CD14-positive monocyte (primary cell): ENCODE results near the gene FLNA. TPM values are rescaled to one million over a fixed set of nuclear protein-coding genes. Genes with fewer than 3 reads are reported as not detected.

ENCODE experiments used
- DNase-seq, 3 donors: peaks; one replicate each; pipeline ENCODE4 v3.0.0-alpha.2; 2011 to 2022
- H2AFZ ChIP-seq: 2 replicates; pipeline ENCODE4 v1.6.0; 2012; ENCODE audit warnings: mild to moderate bottlenecking, low read depth, low read length, inconsistent platforms; ENCODE audit not compliant: insufficient read depth, poor library complexity, severe bottlenecking
- H3K27ac ChIP-seq, 2 donors: 1 replicate in 1 of 2; 2 replicates in 1 of 2; pipeline ENCODE4 v1.5.1; 2012 to 2013; ENCODE audit warnings: low read length in 2 of 2, control low read depth in 1 of 2, inconsistent platforms in 1 of 2, low read depth in 1 of 2, mild to moderate bottlenecking in 1 of 2
- H3K27me3 ChIP-seq, 2 donors: one replicate each; pipeline versions ENCODE4 v1.6.0 to v1.6.1; 2011 to 2013; ENCODE audit warnings: low read length in 2 of 2; ENCODE audit not compliant: control insufficient read depth in 2 of 2, insufficient read depth in 2 of 2
- H3K36me3 ChIP-seq, 2 donors: replicated peaks in 1 of 2; 1 replicate in 1 of 2; 2 replicates in 1 of 2; pipeline versions ENCODE4 v1.5.1 to v1.6.1; 2012 to 2013; ENCODE audit warnings: low read length in 2 of 2, control low read depth in 1 of 2, inconsistent platforms in 1 of 2, mild to moderate bottlenecking in 1 of 2; ENCODE audit not compliant: insufficient read depth in 2 of 2, control insufficient read depth in 1 of 2
- H3K4me1 ChIP-seq, 2 donors: 1 replicate in 1 of 2; 2 replicates in 1 of 2; pipeline versions ENCODE4 v1.5.1 to v1.6.1; 2012 to 2013; ENCODE audit warnings: low read length in 2 of 2, control low read depth in 1 of 2, inconsistent platforms in 1 of 2, mild to moderate bottlenecking in 1 of 2, moderate library complexity in 1 of 2; ENCODE audit not compliant: insufficient read depth in 2 of 2, control insufficient read depth in 1 of 2
- H3K4me2 ChIP-seq: replicated peaks from 2 replicates; pipeline ENCODE3; 2012; ENCODE audit warnings: low read length, moderate library complexity, mild to moderate bottlenecking; ENCODE audit not compliant: poor library complexity, severe bottlenecking; ENCODE audit errors: extremely low read depth
- H3K4me3 ChIP-seq, 3 experiments: fragments of 200-600 bp in 1 of 3; sonication (generic) in 1 of 3; replicated peaks in 1 of 3; 1 replicate in 2 of 3; 2 replicates in 1 of 3; pipeline ENCODE4 v1.5.1; 2011 to 2013; ENCODE audit warnings: low read length in 3 of 3, mild to moderate bottlenecking in 3 of 3, control low read depth in 2 of 3, low read depth in 2 of 3, inconsistent platforms in 1 of 3, moderate library complexity in 1 of 3
- H3K79me2 ChIP-seq: 2 replicates; pipeline ENCODE4 v1.6.0; 2012; ENCODE audit warnings: mild to moderate bottlenecking, control low read depth, inconsistent platforms, low read length, moderate library complexity; ENCODE audit not compliant: insufficient read depth
- H3K9ac ChIP-seq: 2 replicates; pipeline ENCODE4 v1.6.0; 2017; ENCODE audit warnings: low read length, mild to moderate bottlenecking; ENCODE audit not compliant: insufficient read depth, poor library complexity, severe bottlenecking
- H3K9me3 ChIP-seq, 2 donors: replicated peaks in 1 of 2; 1 replicate in 1 of 2; 2 replicates in 1 of 2; pipeline versions ENCODE4 v1.5.1 to v1.6.1; 2012 to 2013; ENCODE audit warnings: low read length in 2 of 2, control low read depth in 1 of 2; ENCODE audit not compliant: control insufficient read depth in 1 of 2, insufficient read depth in 1 of 2
- H4K20me1 ChIP-seq: 2 replicates; pipeline ENCODE4 v1.6.0; 2012; ENCODE audit warnings: mild to moderate bottlenecking, low read length, control low read depth, moderate library complexity; ENCODE audit not compliant: insufficient read depth
- H3K27ac Mint-ChIP-seq, 7 donors: one replicate each; pipeline ENCODE4 v1.8.0; 2020; ENCODE audit warnings: mild to moderate bottlenecking in 7 of 7, mixed read lengths in 7 of 7, moderate library complexity in 6 of 7, inconsistent platforms in 2 of 7
- H3K27me3 Mint-ChIP-seq, 3 donors: one replicate each; pipeline ENCODE4 v1.8.0; 2021 to 2022; ENCODE audit warnings: low read depth in 3 of 3, mild to moderate bottlenecking in 3 of 3, mixed read lengths in 3 of 3, moderate library complexity in 3 of 3, inconsistent platforms in 1 of 3
- H3K36me3 Mint-ChIP-seq, 2 donors: one replicate each; pipeline ENCODE4 v1.8.0; 2020; ENCODE audit warnings: mixed read lengths in 2 of 2, inconsistent platforms in 1 of 2, mild to moderate bottlenecking in 1 of 2
- H3K4me1 Mint-ChIP-seq: one replicate; pipeline ENCODE4 v1.8.0; 2020; ENCODE audit warnings: mild to moderate bottlenecking, mixed read lengths
- H3K4me3 Mint-ChIP-seq, 2 donors: one replicate each; pipeline ENCODE4 v1.8.0; 2020; ENCODE audit warnings: mild to moderate bottlenecking in 2 of 2, mixed read lengths in 2 of 2, moderate library complexity in 1 of 2
- H3K9me3 Mint-ChIP-seq, 7 donors: one replicate each; pipeline ENCODE4 v1.8.0; 2020 to 2022; ENCODE audit warnings: mixed read lengths in 7 of 7, mild to moderate bottlenecking in 6 of 7, moderate library complexity in 6 of 7, inconsistent platforms in 2 of 7
- WGBS: methylation state at CpG from one replicate; pipeline ENCODE4 v1.1.5; 2013; ENCODE audit warnings: missing lambda C conversion rate; ENCODE audit not compliant: insufficient coverage; 5-methylcytosine and 5-hydroxymethylcytosine counted together
- intact Hi-C, 2 donors: fragments of 100-400 bp; cut with micrococcal nuclease; formaldehyde crosslinking; loops; one replicate each; pipeline versions ENCODE4 v1.15.0 to v1.15.1; 2023
- polyA plus RNA-seq, 3 donors: library from polyadenylated mRNA; depleted of rRNA in 1 of 3; unstranded in 2 of 3; stranded (reverse) in 1 of 3; fragments of 300-500 nt in 2 of 3; fragments of >200 nt in 1 of 3; fragmentation: Illumina TruSeq in 2 of 3; gene quantifications; 1 replicate in 2 of 3; 2 replicates in 1 of 3; pipeline ENCODE4 v1.2.3, GENCODE V29; 2012 to 2021
- TF ChIP-seq, protein P1 (sequence below): fragments of 200-600 bp; IDR thresholded peaks from one replicate; pipeline ENCODE4 v1.8.0; 2022; ENCODE audit warnings: antibody characterized with exemption, mild to moderate bottlenecking

Gene FLNA
- polyA plus RNA-seq, 3 donors = 111 to 874 (median 219) TPM

DNA sequence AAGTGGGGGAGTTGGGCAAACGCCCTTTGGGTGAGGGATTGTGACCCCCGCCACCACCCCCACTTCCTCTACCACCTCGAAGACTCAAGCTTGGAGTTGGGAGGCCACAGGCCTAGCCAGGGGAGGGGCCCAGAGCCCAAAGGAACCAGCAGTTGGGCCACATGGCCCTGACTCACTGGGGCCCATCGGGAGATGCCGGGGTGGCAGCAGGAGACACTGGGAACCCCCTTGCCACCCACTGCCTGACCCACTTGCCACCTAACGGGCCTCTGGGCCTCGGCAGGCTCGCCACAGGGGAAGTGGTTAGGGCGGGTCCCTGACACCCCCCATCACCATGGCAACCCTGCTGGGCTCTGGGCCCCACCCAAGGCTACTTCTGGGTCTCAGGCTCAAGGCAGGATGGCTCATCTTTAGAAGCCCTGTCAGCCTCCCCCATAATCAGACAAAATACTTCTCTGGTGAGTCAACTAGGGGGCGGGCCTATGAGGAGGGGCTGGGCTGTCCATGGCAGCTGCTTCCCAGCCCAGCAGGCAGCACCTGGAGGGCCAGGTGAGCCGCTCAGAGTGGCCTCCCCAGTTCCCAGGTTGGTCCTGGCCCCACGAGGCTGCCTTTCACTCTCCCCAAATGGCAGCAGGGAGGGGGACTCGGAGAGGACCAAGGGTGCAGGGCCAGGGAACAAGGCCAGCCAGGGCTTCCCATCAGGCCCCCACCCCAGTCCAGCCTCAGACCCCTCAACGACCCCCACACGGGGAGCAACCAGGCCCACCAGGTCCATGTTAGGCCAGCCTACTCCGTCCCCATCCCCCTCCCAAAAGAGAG, 5.6 kb downstream of the FLNA start:
- H2AFZ ChIP-seq = no peak overlapping the region
- H3K9me3 Mint-ChIP-seq = peaks cover 0 to 22% (median 6%) of the 10 kb centered on the region in 7 donors
- H3K79me2 ChIP-seq = peaks cover 82% of the 10 kb centered on the region
- H3K27me3 Mint-ChIP-seq = peaks cover 0 to 10% (median under 1%) of the 10 kb centered on the region in 3 donors
- peak overlapping the region; percentile 72 for H3K4me2 ChIP-seq
- H4K20me1 ChIP-seq = peaks cover 61% of the 10 kb centered on the region
- H3K27ac Mint-ChIP-seq = peak overlapping the region; percentile 92 to 98 (median 96)
- DNase-seq = peak; percentile 96 to 99 (median 97)
- peaks cover 22 to 46% of the 10 kb centered on the region in 2 donors for H3K36me3 Mint-ChIP-seq
- peak overlapping the region; percentile 77 to 84 for H3K4me3 Mint-ChIP-seq
- H3K27ac ChIP-seq = peak overlapping the region; percentile 95 to 100
- TF ChIP-seq, protein P1, sequence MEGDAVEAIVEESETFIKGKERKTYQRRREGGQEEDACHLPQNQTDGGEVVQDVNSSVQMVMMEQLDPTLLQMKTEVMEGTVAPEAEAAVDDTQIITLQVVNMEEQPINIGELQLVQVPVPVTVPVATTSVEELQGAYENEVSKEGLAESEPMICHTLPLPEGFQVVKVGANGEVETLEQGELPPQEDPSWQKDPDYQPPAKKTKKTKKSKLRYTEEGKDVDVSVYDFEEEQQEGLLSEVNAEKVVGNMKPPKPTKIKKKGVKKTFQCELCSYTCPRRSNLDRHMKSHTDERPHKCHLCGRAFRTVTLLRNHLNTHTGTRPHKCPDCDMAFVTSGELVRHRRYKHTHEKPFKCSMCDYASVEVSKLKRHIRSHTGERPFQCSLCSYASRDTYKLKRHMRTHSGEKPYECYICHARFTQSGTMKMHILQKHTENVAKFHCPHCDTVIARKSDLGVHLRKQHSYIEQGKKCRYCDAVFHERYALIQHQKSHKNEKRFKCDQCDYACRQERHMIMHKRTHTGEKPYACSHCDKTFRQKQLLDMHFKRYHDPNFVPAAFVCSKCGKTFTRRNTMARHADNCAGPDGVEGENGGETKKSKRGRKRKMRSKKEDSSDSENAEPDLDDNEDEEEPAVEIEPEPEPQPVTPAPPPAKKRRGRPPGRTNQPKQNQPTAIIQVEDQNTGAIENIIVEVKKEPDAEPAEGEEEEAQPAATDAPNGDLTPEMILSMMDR = no peak
- peak overlapping the region; percentile 98 for H3K9ac ChIP-seq
- intact Hi-C loops = no loop called here
- peaks cover 18% of the 10 kb centered on the region for H3K4me1 Mint-ChIP-seq
- peaks cover 42 to 55% of the 10 kb centered on the region in 2 donors for H3K4me1 ChIP-seq
- no peaks in the 10 kb centered on the region for H3K27me3 ChIP-seq
- peak overlapping the region; percentile 61 to 94 (median 88) for H3K4me3 ChIP-seq
- H3K9me3 ChIP-seq = no peaks in the 10 kb centered on the region
- 0% methylated on average over 1 of the region's 16 CpGs for WGBS
- H3K36me3 ChIP-seq = peaks cover 42 to 43% of the 10 kb centered on the region in 2 donors

DNA sequence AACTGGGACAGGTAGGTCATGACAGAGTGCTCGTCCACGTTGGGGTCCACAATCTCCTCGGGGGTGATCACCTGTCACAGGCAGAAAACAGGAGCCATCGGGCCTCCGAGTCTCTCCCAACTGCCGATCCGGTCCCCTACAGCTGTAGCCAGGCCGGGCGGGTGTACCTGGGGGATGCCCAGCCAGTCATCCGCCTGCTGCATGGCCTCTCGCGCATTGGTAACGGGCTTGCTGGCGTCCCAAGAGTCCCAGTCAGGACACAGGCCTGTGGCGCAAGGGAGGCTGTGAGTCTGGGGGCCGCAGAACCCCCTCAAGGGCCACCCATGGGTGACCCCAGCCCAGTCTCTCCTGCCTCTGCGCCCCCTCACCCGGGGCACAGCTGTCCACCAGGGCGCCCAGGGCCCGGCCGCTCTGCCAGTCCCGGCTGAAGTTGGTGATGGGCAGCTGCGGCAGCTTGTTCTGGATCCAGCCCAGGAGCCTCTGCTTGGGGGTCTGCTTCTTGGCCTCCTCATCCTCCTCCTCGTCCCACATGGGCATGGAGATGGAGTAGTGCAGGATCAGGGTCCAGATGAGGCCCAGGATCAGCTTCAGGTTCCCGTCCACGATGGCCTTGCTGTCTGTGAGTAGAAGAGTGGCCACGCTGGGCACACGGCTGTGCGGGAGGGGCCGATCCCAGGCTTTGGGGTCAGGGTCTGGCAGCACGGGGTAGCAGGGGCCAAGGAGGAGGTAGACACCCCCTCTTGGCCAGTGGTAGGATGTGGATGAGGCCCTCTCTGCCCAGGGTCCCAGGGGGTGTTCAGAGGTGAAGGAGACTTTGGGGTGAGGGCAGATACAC, 6.7 kb downstream of the FLNA start:
- peaks cover 12% of the 10 kb centered on the region for H3K4me1 Mint-ChIP-seq
- H3K79me2 ChIP-seq = peaks cover 87% of the 10 kb centered on the region

More for the DNA sequence above, 6.7 kb downstream of the FLNA start:
- H4K20me1 ChIP-seq = peaks cover 70% of the 10 kb centered on the region
- H3K27me3 ChIP-seq = no peaks in the 10 kb centered on the region
- H3K4me1 ChIP-seq = peaks cover 30 to 43% of the 10 kb centered on the region in 2 donors
- H2AFZ ChIP-seq = no peak overlapping the region
- DNase-seq = no peak
- H3K9me3 ChIP-seq = no peaks in the 10 kb centered on the region
- H3K27ac ChIP-seq = peak overlapping the region; percentile 95 to 100
- intact Hi-C loops = no loop called here
- peaks cover 0 to 7% (median 0%) of the 10 kb centered on the region in 3 donors for H3K27me3 Mint-ChIP-seq
- H3K9me3 Mint-ChIP-seq = peaks cover 0 to 19% (median 6%) of the 10 kb centered on the region in 7 donors
- peak overlapping the region; percentile 65 to 78 for H3K4me3 Mint-ChIP-seq
- peaks cover 27 to 58% of the 10 kb centered on the region in 2 donors for H3K36me3 Mint-ChIP-seq
- TF ChIP-seq, protein P1 = no peak
- H3K4me3 ChIP-seq = peak overlapping the region in 2 of 3 experiments; percentile 39 to 66
- 89% methylated on average over 18 of the region's 31 CpGs for WGBS
- peak overlapping the region; percentile 92 to 98 (median 96) for H3K27ac Mint-ChIP-seq
- peak overlapping the region; percentile 72 for H3K4me2 ChIP-seq
- peaks cover 50 to 53% of the 10 kb centered on the region in 2 donors for H3K36me3 ChIP-seq
- peak overlapping the region; percentile 74 for H3K9ac ChIP-seq
